GM18507 (cell line): ENCODE results near the gene TMEM119.

Experiments
- DNase-seq: peaks from one replicate; pipeline ENCODE4 v3.0.0; 2011; ENCODE audit warnings: low read depth; ENCODE audit not compliant: insufficient read length; ENCODE audit errors: extremely low spot score
- FAIRE-seq: peaks from 2 replicates; lab custom pipeline; 2011; peaks lifted over from hg19 to GRCh38; lab: Jason Lieb, UNC

The TMEM119 gene

GRCh38 chr12:108597559-108598471, at the start of gene TMEM119:
TSS of gene TMEM119 (minus strand) at chr12:108598084. CDS start at chr12:108592383, 5,701 bp downstream.
- FAIRE-seq (no peak), DNase-seq (no peak)

- FAIRE-seq: no peak
- DNase-seq: no peak
Observed at GRCh38 chr12:108646600-108647579, 49.0 kb upstream of the TMEM119 start.

- FAIRE-seq: no peak
- no peak for DNase-seq
Observed at GRCh38 chr12:108645686-108646599, 48.1 kb upstream of the TMEM119 start.

- DNase-seq (no peak), FAIRE-seq (no peak)
Observed at GRCh38 chr12:108644811-108645120, 46.9 kb upstream of the TMEM119 start.

- FAIRE-seq (no peak), DNase-seq (no peak)
Observed at GRCh38 chr12:108643941-108644810, 46.3 kb upstream of the TMEM119 start.

GRCh38 chr12:108642899-108643654, 45.2 kb upstream of the TMEM119 start:
- DNase-seq (no peak), FAIRE-seq (no peak)

GRCh38 chr12:108642269-108642870, 44.5 kb upstream of the TMEM119 start:
- no peak for DNase-seq
- no peak for FAIRE-seq

- FAIRE-seq: no peak
- DNase-seq: no peak
Observed at GRCh38 chr12:108641446-108642268, 43.8 kb upstream of the TMEM119 start.

GRCh38 chr12:108640802-108641445, 43.0 kb upstream of the TMEM119 start:
- DNase-seq (no peak), FAIRE-seq (no peak)

GRCh38 chr12:108638997-108639822, 41.3 kb upstream of the TMEM119 start:
- FAIRE-seq (no peak), DNase-seq (no peak)

- FAIRE-seq: no peak
Observed at GRCh38 chr12:108638141-108638827, 40.4 kb upstream of the TMEM119 start.

GRCh38 chr12:108637222-108637971, 39.5 kb upstream of the TMEM119 start:
- FAIRE-seq (no peak), DNase-seq (no peak)

More at GRCh38 chr12:108638141-108638827, 40.4 kb upstream of the TMEM119 start:
- no peak for DNase-seq

- FAIRE-seq: peak; percentile 55
- DNase-seq: no peak
Observed at GRCh38 chr12:108635997-108636808, 38.3 kb upstream of the TMEM119 start.
